Sigmoid colon (tissue), 4 donors: ENCODE results near the gene GUCA1C.

Experiments
- CTCF ChIP-seq, 4 experiments: fragments of 450-650 bp in 3 of 4; fragments of 200-600 bp in 1 of 4; IDR thresholded peaks; one replicate each; pipeline ENCODE4 v1.5.1; 2016 to 2019; ENCODE audit warnings: antibody characterized with exemption in 4 of 4, mild to moderate bottlenecking in 3 of 4, moderate library complexity in 2 of 4
- POLR2A ChIP-seq, 2 donors: fragments of 450-650 bp; IDR thresholded peaks; one replicate each; pipeline ENCODE4 v1.6.1; 2016; ENCODE audit warnings: antibody characterized with exemption in 2 of 2, mild to moderate bottlenecking in 2 of 2, moderate library complexity in 2 of 2
- POLR2AphosphoS5 ChIP-seq, 4 donors: sonication (generic); formaldehyde crosslinking; IDR thresholded peaks; one replicate each; pipeline ENCODE4 v1.6.1; 2017; ENCODE audit warnings: antibody characterized with exemption in 4 of 4

GRCh38 chr3:108946292-108947285 is 7.1 kb downstream of the GUCA1C start:
- TF ChIP-seq CTCF (IDR thresholded peaks at IDR 0.05), result no peak
- no peak for TF ChIP-seq POLR2AphosphoS5 (IDR thresholded peaks at IDR 0.05)
- TF ChIP-seq POLR2A (IDR thresholded peaks at IDR 0.05), result no peak
